ENCODE results near the gene CCPG1. TPM values are rescaled to one million over a fixed set of nuclear protein-coding genes. Genes with fewer than 3 reads are reported as not detected.
"Not testable (repeated sequence)": the region's sequence is repeated elsewhere in the genome, so short reads cannot be mapped to it uniquely, and the experiment has no call there.

CCPG1 gene
- total and polyA plus RNA-seq, 10 of the 15 experiments (the other 5 are each of a cell fraction or from before 2014, with no cell fraction given): 5.1 to 15.8 (median 10.0) TPM

GRCh38 chr15:55457401-55458022, 49.4 kb upstream of the CCPG1 start:
- POLR2A ChIA-PET: no interaction called here
- intact Hi-C loops (cut with micrococcal nuclease; ENCODE audit: unreplicated experiment): loop anchor here (10.0 kb wide), 1 partner anchor 57 kb away; no protein-coding TSS in a partner anchor

GRCh38 chr15:55447030-55447394, 38.9 kb upstream of the CCPG1 start:
- H3K4me1 ChIP-seq (ENCODE audit: control insufficient read depth, insufficient read depth, low read length); H3K9ac ChIP-seq (ENCODE audit: control insufficient read depth, insufficient read depth, low read length); BruUV-seq (replicated peaks); H2AFZ ChIP-seq (ENCODE audit: control insufficient read depth, low read depth, low read length); RAD21 ChIA-PET (ENCODE audit: unreplicated experiment); CTCF ChIA-PET; SMC1A ChIA-PET (ENCODE audit: uncharacterized antibody, unreplicated experiment); H3K27me3 ChIP-seq (replicated peaks in 1 of 2; ENCODE audit: control insufficient read depth in 2 of 2, insufficient read depth in 2 of 2, low read length in 1 of 2); POLR2A ChIA-PET; H3K4me2 ChIP-seq (ENCODE audit: control insufficient read depth, insufficient read depth); H3K4me3 ChIP-seq; H3K36me3 ChIP-seq (ENCODE audit: control insufficient read depth in 2 of 2, insufficient read depth in 2 of 2, low read length in 1 of 2); H4K20me1 ChIP-seq (ENCODE audit: control insufficient read depth, insufficient read depth); intact Hi-C loops (cut with micrococcal nuclease; ENCODE audit: unreplicated experiment); FAIRE-seq; H3K9me3 ChIP-seq (replicated peaks; ENCODE audit: control insufficient read depth, insufficient read depth, low read length); H3K27ac ChIP-seq (ENCODE audit: control insufficient read depth, insufficient read depth); DNase-seq (ENCODE audit: low read depth, low spot score); ATAC-seq; H3K79me2 ChIP-seq (ENCODE audit: control insufficient read depth, insufficient read depth, low read length): not testable (repeated sequence)
- in situ Hi-C loops (cut with MboI): loop anchor here (25.0 kb wide), 2 partner anchors 1485 to 1635 kb away; no protein-coding TSS in a partner anchor
- WGBS (ENCODE audit: insufficient coverage, insufficient replicate concordance, low lambda C conversion rate, missing lambda C conversion rate): 91% methylated on average over 19 of the region's 19 CpGs

More at GRCh38 chr15:55457401-55458022, 49.4 kb upstream of the CCPG1 start:
- Histone ChIP-seq H4K20me1 (ENCODE audit: control insufficient read depth, insufficient read depth) (no peaks in the 10 kb centered on the region), H3K9ac (ENCODE audit: control insufficient read depth, insufficient read depth, low read length) (no peak overlapping the region), H3K79me2 (ENCODE audit: control insufficient read depth, insufficient read depth, low read length) (no peaks in the 10 kb centered on the region), H3K27me3 (replicated peaks in 1 of 2; ENCODE audit: control insufficient read depth in 2 of 2, insufficient read depth in 2 of 2, low read length in 1 of 2) (no peaks in the 10 kb centered on the region), H3K4me1 (ENCODE audit: control insufficient read depth, insufficient read depth, low read length) (no peaks in the 10 kb centered on the region), H3K36me3 (ENCODE audit: control insufficient read depth in 2 of 2, insufficient read depth in 2 of 2, low read length in 1 of 2) (no peaks in the 10 kb centered on the region), H3K4me3 (no peak overlapping the region), H3K27ac (ENCODE audit: control insufficient read depth, insufficient read depth) (no peak overlapping the region), H3K4me2 (ENCODE audit: control insufficient read depth, insufficient read depth) (no peak overlapping the region), H3K9me3 (replicated peaks; ENCODE audit: control insufficient read depth, insufficient read depth, low read length) (no peaks in the 10 kb centered on the region; the same call in 2 of the 3 replicates), H2AFZ (ENCODE audit: control insufficient read depth, low read depth, low read length) (no peak overlapping the region)
- no peak for TF ChIP-seq SKIL (IDR thresholded peaks at IDR 0.05; ENCODE audit: low read depth, poor library complexity, severe bottlenecking)
- no TSS peak for BruUV-seq (replicated peaks)
- no peak for FAIRE-seq
- no peak for DNase-seq (ENCODE audit: low read depth, low spot score)
- 45% methylated on average over 4 of the region's 5 CpGs for WGBS (ENCODE audit: insufficient coverage, insufficient replicate concordance, low lambda C conversion rate, missing lambda C conversion rate)
- in situ Hi-C loops (cut with MboI): no loop called here
- ChIA-PET RAD21 (ENCODE audit: unreplicated experiment) (no interaction called here), SMC1A (ENCODE audit: uncharacterized antibody, unreplicated experiment) (no interaction called here), CTCF (interaction anchor here (1.1 kb wide), 1 partner anchor 18 kb away, joined by 3 read pairs; no protein-coding TSS in a partner anchor)
- no peak for ATAC-seq

GRCh38 chr15:55446379-55447029, 38.3 kb upstream of the CCPG1 start:
- H3K9ac ChIP-seq (ENCODE audit: control insufficient read depth, insufficient read depth, low read length); BruUV-seq (replicated peaks); H3K9me3 ChIP-seq (replicated peaks; ENCODE audit: control insufficient read depth, insufficient read depth, low read length); H3K27ac ChIP-seq (ENCODE audit: control insufficient read depth, insufficient read depth); DNase-seq (ENCODE audit: low read depth, low spot score); FAIRE-seq; H3K4me1 ChIP-seq (ENCODE audit: control insufficient read depth, insufficient read depth, low read length); H3K4me2 ChIP-seq (ENCODE audit: control insufficient read depth, insufficient read depth); CTCF ChIA-PET; H3K79me2 ChIP-seq (ENCODE audit: control insufficient read depth, insufficient read depth, low read length); SMC1A ChIA-PET (ENCODE audit: uncharacterized antibody, unreplicated experiment); H3K27me3 ChIP-seq (replicated peaks in 1 of 2; ENCODE audit: control insufficient read depth in 2 of 2, insufficient read depth in 2 of 2, low read length in 1 of 2); H2AFZ ChIP-seq (ENCODE audit: control insufficient read depth, low read depth, low read length); POLR2A ChIA-PET; intact Hi-C loops (cut with micrococcal nuclease; ENCODE audit: unreplicated experiment); RAD21 ChIA-PET (ENCODE audit: unreplicated experiment); H3K36me3 ChIP-seq (ENCODE audit: control insufficient read depth in 2 of 2, insufficient read depth in 2 of 2, low read length in 1 of 2); ATAC-seq; H3K4me3 ChIP-seq; H4K20me1 ChIP-seq (ENCODE audit: control insufficient read depth, insufficient read depth): not testable (repeated sequence)
- in situ Hi-C loops (cut with MboI): loop anchor here (25.0 kb wide), 2 partner anchors 1484 to 1634 kb away; no protein-coding TSS in a partner anchor
- WGBS (ENCODE audit: insufficient coverage, insufficient replicate concordance, low lambda C conversion rate, missing lambda C conversion rate): 95% methylated on average over 20 of the region's 41 CpGs

All from GM12878 (cell line).